Measurements from ENCODE around the gene HMGA1. TPM values are rescaled to one million over a fixed set of nuclear protein-coding genes. Genes with fewer than 3 reads are reported as not detected.

The HMGA1 gene
- total and polyA plus RNA-seq, 10 of the 15 experiments (the other 5 are each of a cell fraction or from before 2014, with no cell fraction given): 13.4 to 885 (median 508) TPM

DNA sequence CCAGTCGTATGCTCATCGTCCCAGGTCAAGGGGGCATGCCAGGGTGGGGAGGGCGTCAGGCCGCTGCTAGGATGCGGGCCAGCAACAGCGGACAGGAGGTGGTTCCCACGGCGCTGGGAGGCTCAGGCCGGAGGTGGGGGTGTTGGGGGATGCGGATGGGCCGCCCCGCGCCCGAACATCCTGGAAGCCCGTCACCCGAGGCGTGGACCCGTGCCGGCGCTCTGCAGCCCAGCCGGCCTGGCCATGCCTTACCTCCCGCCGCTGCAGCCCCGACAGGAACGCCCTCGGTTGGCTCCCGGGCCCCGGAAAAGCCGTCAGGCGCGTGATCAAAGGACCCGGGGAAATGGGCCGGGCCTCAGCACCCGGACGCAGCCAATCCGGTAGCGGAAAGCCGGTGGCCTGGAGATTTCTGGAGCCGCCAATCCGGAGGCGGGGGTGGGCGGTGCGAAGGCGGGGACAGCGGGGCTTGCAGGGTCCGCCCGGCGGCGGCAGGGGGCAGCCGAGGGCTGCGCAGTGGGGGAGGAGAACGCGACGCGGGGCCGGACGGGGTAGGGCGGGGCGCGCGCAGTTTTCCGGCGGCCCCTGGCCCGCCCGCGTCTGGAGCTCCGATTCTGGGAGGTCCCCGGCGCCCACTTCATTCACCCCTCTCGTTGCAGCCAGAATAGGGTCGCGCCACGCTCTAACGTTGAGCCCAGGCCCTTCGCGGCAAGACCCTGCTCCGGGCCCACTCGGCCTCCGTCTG, 12.2 kb downstream of the HMGA1 start, which contains the start of gene SMIM29:
Gene SMIM29 (minus strand): TSS at position 280 of the 742 bp plus-strand sequence. CDS start 1,215 bp downstream, outside the sequence.
- peak within 1 kb of the TSS; percentile 93 for H2AFZ ChIP-seq (ENCODE audit: control insufficient read depth, low read depth, low read length)
- CTCF ChIA-PET: interaction anchor here (0.8 to 6.7 kb wide), 36 partner anchors 8 to 959 kb away, joined by 3 to 180 read pairs (median 5); partner anchors contain the start of genes HMGA1, NUDT3 and RPS10
- peak within 1 kb of the TSS; percentile 91 for H3K9ac ChIP-seq (ENCODE audit: control insufficient read depth, insufficient read depth, low read length)
- TF ChIP-seq RFX5 (IDR thresholded peaks at IDR 0.05; ENCODE audit: low read depth, low read length) (0 out of 2 replicates have a peak, but pooled peaks have one; percentile 23), LARP7 (IDR thresholded peaks at IDR 0.05) (peak; percentile 70), SIN3A (IDR thresholded peaks at IDR 0.05; ENCODE audit: low read depth, low read length) (peak; percentile 80), CREM (IDR thresholded peaks at IDR 0.05; ENCODE audit: low read depth) (0 out of 2 replicates have a peak, but pooled peaks have one; percentile 21), ZNF274 (IDR thresholded peaks at IDR 0.05; ENCODE audit: insufficient read depth, insufficient read length) (no peak), RAD51 (IDR thresholded peaks at IDR 0.05) (peak; percentile 38; the same call in 1 of the 2 replicates), TCF3 (IDR thresholded peaks at IDR 0.05; ENCODE audit: borderline replicate concordance, insufficient read depth, low read depth, low read length) (no peak; the same call in 1 of the 2 replicates), TCF7 (IDR thresholded peaks at IDR 0.05; ENCODE audit: borderline replicate concordance) (0 out of 2 replicates have a peak, but pooled peaks have one; percentile 21), ZNF207 (IDR thresholded peaks at IDR 0.05; ENCODE audit: borderline replicate concordance) (no peak), SMARCA5 (IDR thresholded peaks at IDR 0.05) (peak; percentile 65), CBFB (IDR thresholded peaks at IDR 0.05; ENCODE audit: low read depth) (no peak), JUND (IDR thresholded peaks at IDR 0.05; ENCODE audit: low read depth, low read length) (no peak)
- TF ChIP-seq, protein P1, sequence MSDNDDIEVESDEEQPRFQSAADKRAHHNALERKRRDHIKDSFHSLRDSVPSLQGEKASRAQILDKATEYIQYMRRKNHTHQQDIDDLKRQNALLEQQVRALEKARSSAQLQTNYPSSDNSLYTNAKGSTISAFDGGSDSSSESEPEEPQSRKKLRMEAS (IDR thresholded peaks at IDR 0.05; ENCODE audit: low read depth, low read length): peak; percentile 48
- TF ChIP-seq, protein P2, sequence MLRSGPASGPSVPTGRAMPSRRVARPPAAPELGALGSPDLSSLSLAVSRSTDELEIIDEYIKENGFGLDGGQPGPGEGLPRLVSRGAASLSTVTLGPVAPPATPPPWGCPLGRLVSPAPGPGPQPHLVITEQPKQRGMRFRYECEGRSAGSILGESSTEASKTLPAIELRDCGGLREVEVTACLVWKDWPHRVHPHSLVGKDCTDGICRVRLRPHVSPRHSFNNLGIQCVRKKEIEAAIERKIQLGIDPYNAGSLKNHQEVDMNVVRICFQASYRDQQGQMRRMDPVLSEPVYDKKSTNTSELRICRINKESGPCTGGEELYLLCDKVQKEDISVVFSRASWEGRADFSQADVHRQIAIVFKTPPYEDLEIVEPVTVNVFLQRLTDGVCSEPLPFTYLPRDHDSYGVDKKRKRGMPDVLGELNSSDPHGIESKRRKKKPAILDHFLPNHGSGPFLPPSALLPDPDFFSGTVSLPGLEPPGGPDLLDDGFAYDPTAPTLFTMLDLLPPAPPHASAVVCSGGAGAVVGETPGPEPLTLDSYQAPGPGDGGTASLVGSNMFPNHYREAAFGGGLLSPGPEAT (IDR thresholded peaks at IDR 0.05; ENCODE audit: low read depth): no peak; the same call in 1 of the 2 replicates
- TF ChIP-seq, protein P3, sequence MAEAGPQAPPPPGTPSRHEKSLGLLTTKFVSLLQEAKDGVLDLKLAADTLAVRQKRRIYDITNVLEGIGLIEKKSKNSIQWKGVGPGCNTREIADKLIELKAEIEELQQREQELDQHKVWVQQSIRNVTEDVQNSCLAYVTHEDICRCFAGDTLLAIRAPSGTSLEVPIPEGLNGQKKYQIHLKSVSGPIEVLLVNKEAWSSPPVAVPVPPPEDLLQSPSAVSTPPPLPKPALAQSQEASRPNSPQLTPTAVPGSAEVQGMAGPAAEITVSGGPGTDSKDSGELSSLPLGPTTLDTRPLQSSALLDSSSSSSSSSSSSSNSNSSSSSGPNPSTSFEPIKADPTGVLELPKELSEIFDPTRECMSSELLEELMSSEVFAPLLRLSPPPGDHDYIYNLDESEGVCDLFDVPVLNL (IDR thresholded peaks at IDR 0.05; ENCODE audit: low read depth, low read length): peak; percentile 45; the same call in 1 of the 2 replicates
- TF ChIP-seq, protein P4, sequence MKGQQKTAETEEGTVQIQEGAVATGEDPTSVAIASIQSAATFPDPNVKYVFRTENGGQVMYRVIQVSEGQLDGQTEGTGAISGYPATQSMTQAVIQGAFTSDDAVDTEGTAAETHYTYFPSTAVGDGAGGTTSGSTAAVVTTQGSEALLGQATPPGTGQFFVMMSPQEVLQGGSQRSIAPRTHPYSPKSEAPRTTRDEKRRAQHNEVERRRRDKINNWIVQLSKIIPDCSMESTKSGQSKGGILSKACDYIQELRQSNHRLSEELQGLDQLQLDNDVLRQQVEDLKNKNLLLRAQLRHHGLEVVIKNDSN (IDR thresholded peaks at IDR 0.05; ENCODE audit: borderline replicate concordance, extremely low read length, insufficient read depth, low read depth, low read length): peak; percentile 60

More for the DNA sequence above, 12.2 kb downstream of the HMGA1 start, which contains the start of gene SMIM29:
- ATAC-seq (peak; percentile 88), DNase-seq (ENCODE audit: low read depth, low spot score) (peak; percentile 62), FAIRE-seq (peak; percentile 97)
- Histone ChIP-seq H3K9me3 (replicated peaks; ENCODE audit: control insufficient read depth, insufficient read depth, low read length) (no peaks in the 10 kb centered on the region), H4K20me1 (ENCODE audit: control insufficient read depth, insufficient read depth) (no peaks in the 10 kb centered on the region), H3K4me2 (ENCODE audit: control insufficient read depth, insufficient read depth) (peak within 1 kb of the TSS; percentile 99), H3K27ac (ENCODE audit: control insufficient read depth, insufficient read depth) (peak within 1 kb of the TSS; percentile 78), H3K36me3 (ENCODE audit: control insufficient read depth in 2 of 2, insufficient read depth in 2 of 2, low read length in 1 of 2) (peaks cover 2 to 4% of the 10 kb centered on the region in 2 experiments; a peak in 3 of 4 replicates), H3K4me1 (ENCODE audit: control insufficient read depth, insufficient read depth, low read length) (peaks cover 19% of the 10 kb centered on the region), H3K79me2 (ENCODE audit: control insufficient read depth, insufficient read depth, low read length) (peaks cover 7% of the 10 kb centered on the region), H3K4me3 (peak within 1 kb of the TSS; percentile 84), H3K27me3 (replicated peaks in 1 of 2; ENCODE audit: control insufficient read depth in 2 of 2, insufficient read depth in 2 of 2, low read length in 1 of 2) (no peaks in the 10 kb centered on the region)
- ChIA-PET SMC1A (ENCODE audit: uncharacterized antibody, unreplicated experiment) (interaction anchor here (0.7 to 6.6 kb wide), 29 partner anchors 17 to 360 kb away, joined by 3 to 152 read pairs (median 4); partner anchors contain the start of genes NUDT3 and RPS10), RAD21 (ENCODE audit: unreplicated experiment) (interaction anchor here (0.6 to 5.1 kb wide), 27 partner anchors 12 to 891 kb away, joined by 3 to 148 read pairs (median 7); partner anchors contain the start of genes BLTP3A, HMGA1, NUDT3 and RPS10), POLR2A (interaction anchor here (0.7 to 4.4 kb wide), 10 partner anchors 12 to 173 kb away, joined by 3 to 41 read pairs (median 5); partner anchors contain the start of gene HMGA1)
- in situ Hi-C loops (cut with MboI) (loop anchor here (25.0 kb wide), 1 partner anchor 363 kb away; no protein-coding TSS in a partner anchor), intact Hi-C loops (cut with micrococcal nuclease; ENCODE audit: unreplicated experiment) (loop anchor here (1.0 to 5.0 kb wide), 3 partner anchors 144 to 358 kb away; partner anchors contain the start of gene NUDT3)
- WGBS (ENCODE audit: insufficient coverage, insufficient replicate concordance, low lambda C conversion rate, missing lambda C conversion rate): 2% methylated on average over 62 of the region's 79 CpGs
- no TSS peak for BruUV-seq (replicated peaks)

Data from GM12878 (cell line).